ENCODE measurements around the gene RPS26.
"Not testable (repeated sequence)": the region's sequence is repeated elsewhere in the genome, so short reads cannot be mapped to it uniquely, and the experiment has no call there.

RPS26 gene

GRCh38 chr12:56021889-56022497 is 19.7 kb upstream of the RPS26 start:
- DNase-seq: peak; percentile 46 to 49 (median 48)

- DNase-seq: no peak
Observed at GRCh38 chr12:56028511-56029165, 13.1 kb upstream of the RPS26 start.

GRCh38 chr12:56029166-56029519 is 12.6 kb upstream of the RPS26 start:
- DNase-seq: no peak

- DNase-seq: peak; percentile 79 to 85 (median 83)
Observed at GRCh38 chr12:56029666-56030293, 11.9 kb upstream of the RPS26 start.

GRCh38 chr12:56031987-56032386 is 9.7 kb upstream of the RPS26 start:
- DNase-seq: no peak

GRCh38 chr12:56034586-56035332 is 7.0 kb upstream of the RPS26 start:
- DNase-seq: peak in 1 of 3 donors; percentile 10

GRCh38 chr12:56037161-56037560 is 4.6 kb upstream of the RPS26 start:
- peak in 1 of 3 donors; percentile 8 for DNase-seq

GRCh38 chr12:56038022-56038655 is 3.6 kb upstream of the RPS26 start:
- DNase-seq: peak in 1 of 3 donors; percentile 12

- DNase-seq: peak in 1 of 3 donors; percentile 10
Observed at GRCh38 chr12:56040151-56040550, 1.6 kb upstream of the RPS26 start.

GRCh38 chr12:56040963-56041551 is 661 bp upstream of the RPS26 start:
- DNase-seq: peak in 1 of 3 donors; percentile 7

GRCh38 chr12:56042430-56042813 is 704 bp downstream of the RPS26 start:
- DNase-seq: peak in 1 of 3 donors; percentile 15

GRCh38 chr12:56042843-56043242 is 1.1 kb downstream of the RPS26 start:
- DNase-seq: peak in 1 of 3 donors; percentile 15

GRCh38 chr12:56046027-56046780 is 4.5 kb downstream of the RPS26 start:
- DNase-seq: peak in 1 of 3 donors; percentile 5

- no peak for DNase-seq
Observed at GRCh38 chr12:56053407-56053893, 11.7 kb downstream of the RPS26 start.

- not testable (repeated sequence) for DNase-seq
Observed at GRCh38 chr12:56059964-56060363, 18.2 kb downstream of the RPS26 start.

GRCh38 chr12:56061982-56062381 is 20.3 kb downstream of the RPS26 start:
- DNase-seq: no peak

- peak in 1 of 3 donors; percentile 8 for DNase-seq
Observed at GRCh38 chr12:56062996-56063395, 21.3 kb downstream of the RPS26 start.

- DNase-seq: no peak
Observed at GRCh38 chr12:56071648-56072047, 29.9 kb downstream of the RPS26 start.

GRCh38 chr12:56074396-56074795 is 32.7 kb downstream of the RPS26 start:
- no peak for DNase-seq

GRCh38 chr12:56077966-56078365 is 36.2 kb downstream of the RPS26 start:
- not testable (repeated sequence) for DNase-seq

- no peak for DNase-seq
Observed at GRCh38 chr12:56078427-56078826, 36.7 kb downstream of the RPS26 start.
